Measurements from ENCODE around the gene YIPF2. TPM values are rescaled to one million over a fixed set of nuclear protein-coding genes. Genes with fewer than 3 reads are reported as not detected.

The YIPF2 gene
- total and polyA plus RNA-seq, 10 of the 15 experiments (the other 5 are each of a cell fraction or from before 2014, with no cell fraction given): 0.92 to 38.9 (median 17.6) TPM

GRCh38 chr19:10928563-10929401 is at the start of gene YIPF2, which contains the start of gene TIMM29 (continued):
- no peak for TF ChIP-seq MAX (IDR thresholded peaks at IDR 0.05; ENCODE audit: low read depth, low read length)
- TF ChIP-seq FOXM1 (IDR thresholded peaks at IDR 0.05; ENCODE audit: low read depth, low read length): no peak
- 0 out of 2 replicates have a peak, but pooled peaks have one; percentile 31 for TF ChIP-seq TCF12 (IDR thresholded peaks at IDR 0.05; ENCODE audit: low read depth, low read length)
- TF ChIP-seq SKIL (IDR thresholded peaks at IDR 0.05; ENCODE audit: low read depth, poor library complexity, severe bottlenecking): no peak
- TF ChIP-seq SMC3 (IDR thresholded peaks at IDR 0.05; ENCODE audit: borderline replicate concordance, low read length): peak; percentile 6; the same call in 1 of the 2 replicates
- peak; percentile 79; the same call in 1 of the 2 replicates for TF ChIP-seq ASH2L (IDR thresholded peaks at IDR 0.05; ENCODE audit: borderline replicate concordance, low read depth)
- TF ChIP-seq MXI1 (IDR thresholded peaks at IDR 0.05; ENCODE audit: low read depth, low read length): peak; percentile 89
- no peak for TF ChIP-seq HDAC2 (IDR thresholded peaks at IDR 0.05)
- TF ChIP-seq NFIC (IDR thresholded peaks at IDR 0.05; ENCODE audit: low read depth, low read length): no peak
- TF ChIP-seq ESRRA (IDR thresholded peaks at IDR 0.05; ENCODE audit: low read length): peak; percentile 83; the same call in 1 of the 2 replicates
- TF ChIP-seq CREB1 (IDR thresholded peaks at IDR 0.05; ENCODE audit: low read depth): peak; percentile 91
- no peak for TF ChIP-seq ETV6 (conservative IDR thresholded peaks at IDR 0.05 in 1 of 2, IDR thresholded peaks at IDR 0.05 in 1 of 2; ENCODE audit: borderline replicate concordance in 1 of 2, low read depth in 1 of 2)
- peak; percentile 88 for TF ChIP-seq NRF1 (conservative IDR thresholded peaks at IDR 0.05; ENCODE audit: low read depth, low read length)
- TF ChIP-seq NFYB (IDR thresholded peaks at IDR 0.05; ENCODE audit: insufficient read depth, low read depth, low read length): no peak
- peak; percentile 95 for TF ChIP-seq IKZF1 (conservative IDR thresholded peaks at IDR 0.05)
- TF ChIP-seq FOS (IDR thresholded peaks at IDR 0.05; ENCODE audit: borderline replicate concordance, extremely low read depth, insufficient read length): no peak
- TF ChIP-seq BCL11A (IDR thresholded peaks at IDR 0.05; ENCODE audit: low read depth, low read length): no peak
- peak; percentile 54; the same call in 1 of the 2 replicates for TF ChIP-seq CEBPZ (IDR thresholded peaks at IDR 0.05; ENCODE audit: low read depth, low read length)
- TF ChIP-seq PKNOX1 (IDR thresholded peaks at IDR 0.05): peak; percentile 90
- peak; percentile 89 for TF ChIP-seq RUNX3 (IDR thresholded peaks at IDR 0.05; ENCODE audit: low read length)
- TF ChIP-seq BRCA1 (IDR thresholded peaks at IDR 0.05; ENCODE audit: low read depth, low read length): no peak
- no peak for TF ChIP-seq SMAD5 (IDR thresholded peaks at IDR 0.05; ENCODE audit: low read depth)
- TF ChIP-seq TAF1 (IDR thresholded peaks at IDR 0.05; ENCODE audit: borderline replicate concordance, low read depth, low read length): peak; percentile 85; the same call in 1 of the 2 replicates
- TF ChIP-seq CHD4 (IDR thresholded peaks at IDR 0.05): no peak
- no peak for TF ChIP-seq ZNF274 (IDR thresholded peaks at IDR 0.05; ENCODE audit: insufficient read depth, insufficient read length)
